ENCODE data around the gene SLC7A4. TPM values are rescaled to one million over a fixed set of nuclear protein-coding genes. Genes with fewer than 3 reads are reported as not detected.

The SLC7A4 gene
- total RNA-seq, 4 donors from 2014 or later: 0.45 to 0.54 TPM; not detected in 2

- no peak for DNase-seq
- intact Hi-C loops (cut with DNase I): no loop called here
- Histone ChIP-seq H3K27ac (no peak overlapping the region), H3K4me3 (replicated peaks in 1 of 3) (no peak overlapping the region), H3K36me3 (no peaks in the 10 kb centered on the region), H3K4me1 (peaks cover 4 to 16% of the 10 kb centered on the region in 2 donors), H3K9me3 (no peaks in the 10 kb centered on the region), H3K27me3 (no peaks in the 10 kb centered on the region)
- no peak for TF ChIP-seq CTCF (IDR thresholded peaks at IDR 0.05)
- TF ChIP-seq POLR2A (IDR thresholded peaks at IDR 0.05): no peak
- 88 to 92% methylated on average over 13 to 15 of the region's 15 CpGs for WGBS, 2 donors
These were observed 2.3 kb downstream of the SLC7A4 start for GRCh38 chr22:21030032-21030431.

GRCh38 chr22:21029486-21030025 lies 2.8 kb downstream of the SLC7A4 start:
- H3K9me3 ChIP-seq: no peaks in the 10 kb centered on the region
- no peaks in the 10 kb centered on the region for H3K27me3 ChIP-seq
- H3K27ac ChIP-seq: no peak overlapping the region
- intact Hi-C loops (cut with DNase I): no loop called here
- H3K4me3 ChIP-seq (replicated peaks in 1 of 3): no peak overlapping the region
- H3K4me1 ChIP-seq: peaks cover 4 to 16% of the 10 kb centered on the region in 2 donors
- DNase-seq: no peak
- TF ChIP-seq CTCF (IDR thresholded peaks at IDR 0.05) (no peak), POLR2A (IDR thresholded peaks at IDR 0.05) (no peak)
- 65 to 68% methylated on average over 9 to 10 of the region's 12 CpGs for WGBS, 2 donors
- H3K36me3 ChIP-seq: no peaks in the 10 kb centered on the region

- Histone ChIP-seq H3K4me1 (peaks cover 4 to 16% of the 10 kb centered on the region in 2 donors), H3K27me3 (no peaks in the 10 kb centered on the region), H3K27ac (no peak overlapping the region), H3K9me3 (no peaks in the 10 kb centered on the region), H3K36me3 (no peaks in the 10 kb centered on the region), H3K4me3 (replicated peaks in 1 of 3) (no peak overlapping the region)
- WGBS, 2 donors: 84 to 94% methylated on average over 4 to 6 of the region's 13 CpGs
- TF ChIP-seq POLR2A (IDR thresholded peaks at IDR 0.05) (no peak), CTCF (IDR thresholded peaks at IDR 0.05) (no peak)
- intact Hi-C loops (cut with DNase I): no loop called here
- DNase-seq: no peak
These were observed 3.8 kb downstream of the SLC7A4 start for GRCh38 chr22:21028277-21029251.

- Histone ChIP-seq H3K27ac (no peak overlapping the region), H3K4me3 (replicated peaks in 1 of 3) (no peak overlapping the region), H3K4me1 (peaks cover 2 to 10% of the 10 kb centered on the region in 2 donors), H3K36me3 (no peaks in the 10 kb centered on the region), H3K27me3 (no peaks in the 10 kb centered on the region), H3K9me3 (no peaks in the 10 kb centered on the region)
- intact Hi-C loops (cut with DNase I): no loop called here
- TF ChIP-seq POLR2A (IDR thresholded peaks at IDR 0.05) (no peak), CTCF (IDR thresholded peaks at IDR 0.05) (no peak)
- peak; percentile 84 to 88 for DNase-seq
- 51 to 66% methylated on average over 8 to 13 of the region's 14 CpGs for WGBS, 2 donors
These were observed 5.3 kb downstream of the SLC7A4 start for GRCh38 chr22:21026783-21027692.

Measured in thyroid gland (tissue), 4 donors.